RWPE2 (cell line): ENCODE measurements around the gene HTRA3.

ENCODE experiments used
- ATAC-seq: fragments of 200-7000 bp; cut with Tn5 transposase; 3 replicates; pipeline ENCODE4 v1.9.1; 2021; ENCODE audit warnings: low read depth
- DNase-seq: peaks from one replicate; pipeline ENCODE4 v3.0.0-alpha.2; 2020; ENCODE audit warnings: low spot score
- H3K27ac ChIP-seq: fragments of 450-650 bp; 2 replicates; pipeline ENCODE4 v1.5.1; 2017; ENCODE audit warnings: mild to moderate bottlenecking; ENCODE audit not compliant: poor library complexity, severe bottlenecking
- H3K27me3 ChIP-seq: fragments of 250-450 bp; sonication (Bioruptor Pico); 2 replicates; pipeline ENCODE4 v1.5.1; 2021; ENCODE audit warnings: mild to moderate bottlenecking, moderate library complexity; ENCODE audit not compliant: insufficient read depth, poor library complexity, severe bottlenecking
- H3K36me3 ChIP-seq: fragments of 250-450 bp; sonication (Bioruptor Pico); 2 replicates; pipeline ENCODE4 v1.5.1; 2020; ENCODE audit warnings: low read depth, mild to moderate bottlenecking, moderate library complexity
- H3K4me1 ChIP-seq: fragments of 250-450 bp; sonication (Bioruptor Pico); 2 replicates; pipeline ENCODE4 v1.5.1; 2021; ENCODE audit warnings: mild to moderate bottlenecking, moderate library complexity; ENCODE audit not compliant: insufficient read depth, poor library complexity, severe bottlenecking
- H3K4me3 ChIP-seq: fragments of 250-450 bp; sonication (Bioruptor Pico); 2 replicates; pipeline ENCODE4 v1.5.1; 2021; ENCODE audit warnings: mild to moderate bottlenecking, moderate library complexity; ENCODE audit not compliant: severe bottlenecking
- H3K9me3 ChIP-seq: fragments of 250-450 bp; sonication (Bioruptor Pico); 2 replicates; pipeline ENCODE4 v1.5.1; 2021; ENCODE audit warnings: mild to moderate bottlenecking, moderate library complexity; ENCODE audit not compliant: severe bottlenecking
- TF ChIP-seq, protein P1 (sequence below): fragments of 450-650 bp; IDR thresholded peaks from one replicate; pipeline ENCODE4 v1.5.1; 2017; ENCODE audit warnings: mild to moderate bottlenecking, moderate library complexity; ENCODE audit not compliant: poor library complexity, severe bottlenecking

HTRA3 gene

GRCh38 chr4:8280158-8280875 is 10.8 kb downstream of the HTRA3 start:
- Histone ChIP-seq H3K27ac (no peak overlapping the region), H3K36me3 (no peaks in the 10 kb centered on the region), H3K9me3 (no peaks in the 10 kb centered on the region), H3K4me1 (no peaks in the 10 kb centered on the region), H3K27me3 (no peaks in the 10 kb centered on the region), H3K4me3 (no peak overlapping the region)
- TF ChIP-seq, protein P1, sequence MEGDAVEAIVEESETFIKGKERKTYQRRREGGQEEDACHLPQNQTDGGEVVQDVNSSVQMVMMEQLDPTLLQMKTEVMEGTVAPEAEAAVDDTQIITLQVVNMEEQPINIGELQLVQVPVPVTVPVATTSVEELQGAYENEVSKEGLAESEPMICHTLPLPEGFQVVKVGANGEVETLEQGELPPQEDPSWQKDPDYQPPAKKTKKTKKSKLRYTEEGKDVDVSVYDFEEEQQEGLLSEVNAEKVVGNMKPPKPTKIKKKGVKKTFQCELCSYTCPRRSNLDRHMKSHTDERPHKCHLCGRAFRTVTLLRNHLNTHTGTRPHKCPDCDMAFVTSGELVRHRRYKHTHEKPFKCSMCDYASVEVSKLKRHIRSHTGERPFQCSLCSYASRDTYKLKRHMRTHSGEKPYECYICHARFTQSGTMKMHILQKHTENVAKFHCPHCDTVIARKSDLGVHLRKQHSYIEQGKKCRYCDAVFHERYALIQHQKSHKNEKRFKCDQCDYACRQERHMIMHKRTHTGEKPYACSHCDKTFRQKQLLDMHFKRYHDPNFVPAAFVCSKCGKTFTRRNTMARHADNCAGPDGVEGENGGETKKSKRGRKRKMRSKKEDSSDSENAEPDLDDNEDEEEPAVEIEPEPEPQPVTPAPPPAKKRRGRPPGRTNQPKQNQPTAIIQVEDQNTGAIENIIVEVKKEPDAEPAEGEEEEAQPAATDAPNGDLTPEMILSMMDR = no peak
- no peak for ATAC-seq
- DNase-seq = no peak

DNA sequence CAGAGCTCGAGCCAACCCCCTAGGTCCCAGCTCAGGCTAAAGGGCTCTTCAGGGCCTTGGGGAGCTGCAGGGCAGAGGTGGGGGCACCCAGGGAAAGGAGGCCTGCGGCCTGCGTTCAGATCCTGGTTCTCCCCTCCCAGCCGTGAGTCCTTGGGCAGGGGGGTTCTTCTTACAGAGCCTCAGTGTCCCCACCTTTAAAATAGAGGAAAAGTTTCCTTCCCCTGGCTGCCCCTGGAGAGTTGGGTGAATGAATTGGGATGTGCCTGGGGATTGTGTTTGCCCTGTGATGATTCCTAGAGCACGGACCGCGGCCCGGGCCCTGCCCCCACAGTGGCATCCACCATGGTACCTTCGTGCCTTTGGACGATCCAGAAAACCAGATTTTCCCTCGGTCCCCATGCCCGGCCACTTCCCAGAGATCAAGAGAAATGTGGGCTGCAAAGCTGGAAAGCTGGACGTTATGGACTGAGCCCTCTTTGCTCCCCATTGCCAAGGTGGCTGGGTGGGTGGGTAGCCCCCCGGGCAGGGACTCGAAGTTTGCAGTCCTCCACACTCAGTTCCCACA is 11.4 kb downstream of the HTRA3 start:
- no peak for ATAC-seq
- H3K4me1 ChIP-seq = no peaks in the 10 kb centered on the region
- H3K4me3 ChIP-seq = no peak overlapping the region
- no peaks in the 10 kb centered on the region for H3K27me3 ChIP-seq
- no peak for DNase-seq
- no peak overlapping the region for H3K27ac ChIP-seq
- TF ChIP-seq, protein P1 = no peak
- no peaks in the 10 kb centered on the region for H3K36me3 ChIP-seq
- no peaks in the 10 kb centered on the region for H3K9me3 ChIP-seq

DNA sequence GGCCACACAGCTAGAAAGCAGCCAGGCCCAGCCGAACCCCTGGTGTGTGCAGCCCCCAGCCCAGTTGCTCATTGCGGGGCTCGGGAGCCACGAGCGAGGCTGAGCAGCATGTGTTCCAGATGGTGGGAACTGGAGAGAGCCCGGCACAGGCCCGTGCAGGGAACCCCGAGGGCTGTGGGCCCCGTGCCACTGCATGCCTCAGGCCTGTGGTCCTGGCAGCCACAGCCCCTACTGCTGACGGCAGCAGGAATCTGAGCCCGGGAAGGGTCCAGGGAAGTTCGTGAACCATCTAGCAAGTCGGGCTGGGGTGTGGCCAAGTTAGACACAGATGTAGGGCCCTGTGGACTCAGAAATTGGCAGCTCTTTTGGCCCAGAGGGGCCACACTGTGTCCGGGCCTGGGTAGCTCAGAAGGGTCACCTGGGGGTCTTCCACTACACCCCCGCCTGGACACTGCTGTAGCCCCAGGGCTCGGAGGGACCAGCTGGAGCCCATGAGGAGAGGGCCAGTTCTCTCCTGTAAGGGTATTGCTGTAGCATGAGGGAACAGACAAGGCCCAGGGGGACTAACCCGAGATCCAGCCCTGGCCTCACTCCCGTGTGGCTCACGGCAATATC is 12.1 kb downstream of the HTRA3 start:
- ATAC-seq (no peak), DNase-seq (no peak)
- H3K27me3 ChIP-seq = no peaks in the 10 kb centered on the region
- H3K4me1 ChIP-seq = no peaks in the 10 kb centered on the region
- H3K4me3 ChIP-seq = no peak overlapping the region
- no peaks in the 10 kb centered on the region for H3K9me3 ChIP-seq
- no peak overlapping the region for H3K27ac ChIP-seq
- TF ChIP-seq, protein P1 = no peak
- no peaks in the 10 kb centered on the region for H3K36me3 ChIP-seq

GRCh38 chr4:8282134-8282641 is 12.6 kb downstream of the HTRA3 start:
- no peak for DNase-seq
- Histone ChIP-seq H3K27ac (no peak overlapping the region), H3K27me3 (no peaks in the 10 kb centered on the region), H3K4me3 (no peak overlapping the region), H3K4me1 (no peaks in the 10 kb centered on the region), H3K36me3 (no peaks in the 10 kb centered on the region), H3K9me3 (no peaks in the 10 kb centered on the region)
- no peak for ATAC-seq
- TF ChIP-seq, protein P1 = no peak

DNA sequence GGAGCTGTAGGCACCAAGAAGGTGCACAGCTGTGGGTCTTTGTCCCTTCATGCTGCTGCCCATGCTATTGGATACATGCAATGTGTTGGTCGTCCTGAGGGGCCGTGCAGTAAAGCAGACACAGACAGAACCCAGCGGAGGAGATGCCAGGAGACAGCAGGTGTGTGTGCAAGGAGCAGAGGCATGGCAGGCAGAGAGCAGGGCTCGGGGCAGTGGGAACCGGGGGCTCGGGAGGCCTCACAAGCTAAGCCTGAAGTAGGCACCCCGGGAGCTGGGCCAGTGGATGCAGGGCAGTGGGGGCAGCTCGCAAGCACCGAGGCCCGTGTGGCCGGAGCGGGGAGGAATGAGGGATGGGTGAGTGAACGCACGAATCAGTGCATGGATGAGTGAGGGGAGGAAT is 13.2 kb downstream of the HTRA3 start:
- H3K27ac ChIP-seq = no peak overlapping the region

More for the DNA sequence above, 13.2 kb downstream of the HTRA3 start:
- TF ChIP-seq, protein P1 = no peak
- no peak overlapping the region for H3K4me3 ChIP-seq
- no peaks in the 10 kb centered on the region for H3K36me3 ChIP-seq
- ATAC-seq = no peak
- no peaks in the 10 kb centered on the region for H3K4me1 ChIP-seq
- DNase-seq = no peak
- H3K9me3 ChIP-seq = no peaks in the 10 kb centered on the region
- H3K27me3 ChIP-seq = no peaks in the 10 kb centered on the region
